ENCODE measurements around the gene PALLD. TPM values are rescaled to one million over a fixed set of nuclear protein-coding genes. Genes with fewer than 3 reads are reported as not detected.

Gene PALLD
- total RNA-seq, 1 experiment from 2014 or later = 18.3 TPM

DNA sequence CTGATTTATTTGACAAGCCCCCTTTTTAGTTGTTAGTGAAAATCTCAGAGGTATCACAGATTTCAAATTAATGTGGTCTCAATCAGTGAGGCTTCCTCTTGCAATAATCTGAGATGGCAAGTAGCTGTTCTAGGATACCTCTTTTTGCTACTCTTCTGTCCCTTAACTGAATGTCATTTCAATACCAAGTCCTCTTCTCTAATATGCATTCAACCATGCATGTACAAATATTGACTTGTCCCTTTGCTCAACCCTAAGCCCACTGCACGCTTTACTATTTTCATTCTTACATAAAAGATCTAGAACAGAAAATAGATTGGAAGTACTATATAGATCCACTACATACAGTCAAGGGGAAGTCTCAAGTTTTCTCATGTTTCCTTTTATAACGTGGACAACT, 349.0 kb downstream of the PALLD start:
- Mint-ChIP-seq H3K9me3 (no peaks in the 10 kb centered on the region), H3K36me3 (ENCODE audit: insufficient read depth in 1 of 3, low read depth in 3 of 3) (no peaks in the 10 kb centered on the region; a peak in 2 of 7 replicates), H3K4me3 (no peak overlapping the region; a peak in 1 of 5 replicates), H3K4me1 (peaks cover 84 to 89% of the 10 kb centered on the region in 2 experiments), H3K27ac (no peak overlapping the region; a peak in 1 of 7 replicates), H3K27me3 (ENCODE audit: low read depth) (peaks cover 4% of the 10 kb centered on the region)
- Histone ChIP-seq H4K20me1 (ENCODE audit: control insufficient read depth, insufficient read depth, insufficient read length) (no peaks in the 10 kb centered on the region), H2AFZ (ENCODE audit: low read length) (no peak overlapping the region), H3K79me2 (ENCODE audit: insufficient read depth, low read length) (no peaks in the 10 kb centered on the region), H2BK120ac (ENCODE audit: low read depth, low read length, poor library complexity, severe bottlenecking) (no peak overlapping the region), H2BK20ac (ENCODE audit: low read depth, low read length, poor library complexity, severe bottlenecking) (no peak overlapping the region), H2BK15ac (ENCODE audit: low read depth, low read length) (no peak overlapping the region), H3K4ac (ENCODE audit: low read depth, low read length) (no peak overlapping the region), H4K5ac (ENCODE audit: insufficient read length, low read depth, low read length) (no peak overlapping the region), H2BK5ac (ENCODE audit: insufficient read length, low read length) (no peak overlapping the region), H3K23ac (ENCODE audit: insufficient read length, low read depth, low read length) (no peak overlapping the region), H3K4me1 (ENCODE audit: insufficient read depth, low read length) (peaks cover 15% of the 10 kb centered on the region), H3K27me3 (ENCODE audit: insufficient read depth, low read length) (no peaks in the 10 kb centered on the region), H3K9ac (ENCODE audit: extremely low read depth, insufficient read length, low read length) (no peak overlapping the region), H4K91ac (ENCODE audit: insufficient read length, low read depth, low read length) (no peak overlapping the region), H3K9me3 (ENCODE audit: control insufficient read depth, low read depth, low read length) (no peaks in the 10 kb centered on the region), H3T11ph (ENCODE audit: low read length) (no peak overlapping the region), H3K27ac (ENCODE audit: insufficient read length, low read depth, low read length) (no peak overlapping the region), H3K14ac (ENCODE audit: insufficient read depth, low read length) (no peak overlapping the region), H3K56ac (ENCODE audit: insufficient read length, low read depth, low read length) (no peak overlapping the region), H2BK12ac (ENCODE audit: insufficient read length, low read depth, low read length) (no peak overlapping the region), H3K23me2 (ENCODE audit: insufficient read length, low read depth, low read length, poor library complexity, severe bottlenecking) (no peaks in the 10 kb centered on the region), H3K79me1 (ENCODE audit: insufficient read depth, low read depth, low read length, poor library complexity, severe bottlenecking) (no peaks in the 10 kb centered on the region), H3K4me2 (ENCODE audit: insufficient read depth, insufficient read length, low read length) (no peak overlapping the region), H4K8ac (replicated peaks; ENCODE audit: insufficient read length, low read depth, low read length) (no peak overlapping the region), H3K18ac (ENCODE audit: insufficient read length, low read depth, low read length) (no peak overlapping the region), H2AK5ac (ENCODE audit: insufficient read length, low read length) (no peak overlapping the region)
- WGBS (ENCODE audit: extremely low coverage, insufficient read length, low lambda C conversion rate) = no CpG with 5 or more reads among the region's 2 CpGs
- no peak for DNase-seq
- TF ChIP-seq, protein P1, sequence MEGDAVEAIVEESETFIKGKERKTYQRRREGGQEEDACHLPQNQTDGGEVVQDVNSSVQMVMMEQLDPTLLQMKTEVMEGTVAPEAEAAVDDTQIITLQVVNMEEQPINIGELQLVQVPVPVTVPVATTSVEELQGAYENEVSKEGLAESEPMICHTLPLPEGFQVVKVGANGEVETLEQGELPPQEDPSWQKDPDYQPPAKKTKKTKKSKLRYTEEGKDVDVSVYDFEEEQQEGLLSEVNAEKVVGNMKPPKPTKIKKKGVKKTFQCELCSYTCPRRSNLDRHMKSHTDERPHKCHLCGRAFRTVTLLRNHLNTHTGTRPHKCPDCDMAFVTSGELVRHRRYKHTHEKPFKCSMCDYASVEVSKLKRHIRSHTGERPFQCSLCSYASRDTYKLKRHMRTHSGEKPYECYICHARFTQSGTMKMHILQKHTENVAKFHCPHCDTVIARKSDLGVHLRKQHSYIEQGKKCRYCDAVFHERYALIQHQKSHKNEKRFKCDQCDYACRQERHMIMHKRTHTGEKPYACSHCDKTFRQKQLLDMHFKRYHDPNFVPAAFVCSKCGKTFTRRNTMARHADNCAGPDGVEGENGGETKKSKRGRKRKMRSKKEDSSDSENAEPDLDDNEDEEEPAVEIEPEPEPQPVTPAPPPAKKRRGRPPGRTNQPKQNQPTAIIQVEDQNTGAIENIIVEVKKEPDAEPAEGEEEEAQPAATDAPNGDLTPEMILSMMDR (conservative IDR thresholded peaks at IDR 0.05) = no peak

Measured in H9 (cell line).